ENCODE results near the gene VEZF1.

- TF ChIP-seq POLR2A (IDR thresholded peaks at IDR 0.05) (no peak), CTCF (IDR thresholded peaks at IDR 0.05) (no peak)
Observed at GRCh38 chr17:57991537-57991936, 3.5 kb upstream of the VEZF1 start.

Measured in thyroid gland (tissue), 4 donors.